ENCODE measurements around the gene AADAC. TPM values are rescaled to one million over a fixed set of nuclear protein-coding genes. Genes with fewer than 3 reads are reported as not detected.

AADAC gene
- polyA plus RNA-seq, 1 donor (not counting 4 experiments of a cell fraction or from before 2014, with no cell fraction given), result 0.28 TPM

- FAIRE-seq (no peak), DNase-seq (ENCODE audit: low read depth, low spot score) (no peak)
- Histone ChIP-seq H2AFZ (ENCODE audit: control insufficient read depth, low read length) (no peak overlapping the region), H3K27me3 (ENCODE audit: control insufficient read depth, extremely low read depth, insufficient read depth, low read length) (no peaks in the 10 kb centered on the region), H3K4me2 (ENCODE audit: control insufficient read depth, extremely low read depth, insufficient read depth, low read depth, low read length) (no peak overlapping the region), H3K9me3 (ENCODE audit: control insufficient read depth, low read depth, low read length) (no peaks in the 10 kb centered on the region), H3K4me3 (ENCODE audit: control insufficient read depth in 2 of 3, extremely low read depth in 1 of 3, insufficient read depth in 2 of 3, low read depth in 1 of 3, low read length in 3 of 3) (no peak overlapping the region), H3K9ac (ENCODE audit: control insufficient read depth, extremely low read depth, insufficient read depth, low read length) (no peak overlapping the region), H4K20me1 (ENCODE audit: control insufficient read depth, extremely low read depth, insufficient read depth, low read length) (no peaks in the 10 kb centered on the region), H3K27ac (ENCODE audit: control insufficient read depth, insufficient read depth, low read length) (no peak overlapping the region), H3K79me2 (ENCODE audit: control insufficient read depth, insufficient read depth, low read length) (no peaks in the 10 kb centered on the region), H3K9me1 (ENCODE audit: control insufficient read depth, extremely low read depth, insufficient read depth, low read length) (no peaks in the 10 kb centered on the region), H3K4me1 (ENCODE audit: control insufficient read depth, extremely low read depth, insufficient read depth, low read length) (no peaks in the 10 kb centered on the region), H3K36me3 (ENCODE audit: control insufficient read depth in 2 of 2, extremely low read depth in 1 of 2, insufficient read depth in 2 of 2, low read length in 2 of 2) (no peaks in the 10 kb centered on the region)
- no peak for TF ChIP-seq EZH2 (IDR thresholded peaks at IDR 0.05; ENCODE audit: low read length)
- TF ChIP-seq CTCF (optimal IDR thresholded peaks at IDR 0.05 in 1 of 3, IDR thresholded peaks at IDR 0.05 in 1 of 3, conservative IDR thresholded peaks at IDR 0.05 in 1 of 3; ENCODE audit: extremely low read depth in 1 of 3, insufficient read depth in 2 of 3, low read length in 3 of 3), result no peak
- dilution Hi-C loops (cut with MboI; ENCODE audit: extremely low pct_ligation_motif_present, low sequenced_read_pairs), result no loop called here
Measured at GRCh38 chr3:151856641-151857040, 42.7 kb downstream of the AADAC start.

DNA sequence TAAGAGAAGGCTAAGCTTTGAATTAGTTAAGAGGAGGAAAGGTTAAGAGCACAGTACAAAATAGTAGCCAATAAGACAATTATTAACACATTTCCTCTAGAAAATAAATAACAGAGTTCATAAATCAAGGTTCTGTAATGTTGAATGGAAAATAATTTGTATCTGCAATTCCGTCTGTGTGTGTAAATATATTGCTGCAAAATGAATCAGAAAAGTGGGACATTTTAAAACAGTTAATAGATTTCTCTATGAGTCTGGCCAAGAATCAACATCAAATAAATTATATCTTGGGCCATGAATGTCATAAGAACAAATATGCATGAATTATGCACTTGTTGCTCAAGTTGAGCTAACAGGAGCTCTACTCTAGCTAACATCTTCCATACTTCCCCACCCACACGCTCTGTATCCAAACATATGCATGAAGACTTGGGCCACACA lies 45.3 kb downstream of the AADAC start:
- H2AFZ ChIP-seq (ENCODE audit: control insufficient read depth, low read length), result no peak overlapping the region
- H3K9ac ChIP-seq (ENCODE audit: control insufficient read depth, extremely low read depth, insufficient read depth, low read length), result no peak overlapping the region
- no peak overlapping the region for H3K4me2 ChIP-seq (ENCODE audit: control insufficient read depth, extremely low read depth, insufficient read depth, low read depth, low read length)
- no peak for DNase-seq (ENCODE audit: low read depth, low spot score)
- TF ChIP-seq CTCF (optimal IDR thresholded peaks at IDR 0.05 in 1 of 3, IDR thresholded peaks at IDR 0.05 in 1 of 3, conservative IDR thresholded peaks at IDR 0.05 in 1 of 3; ENCODE audit: extremely low read depth in 1 of 3, insufficient read depth in 2 of 3, low read length in 3 of 3) (no peak), EZH2 (IDR thresholded peaks at IDR 0.05; ENCODE audit: low read length) (no peak)
- H3K4me3 ChIP-seq (ENCODE audit: control insufficient read depth in 2 of 3, extremely low read depth in 1 of 3, insufficient read depth in 2 of 3, low read depth in 1 of 3, low read length in 3 of 3), result no peak overlapping the region
- no peaks in the 10 kb centered on the region for H3K79me2 ChIP-seq (ENCODE audit: control insufficient read depth, insufficient read depth, low read length)
- H3K9me1 ChIP-seq (ENCODE audit: control insufficient read depth, extremely low read depth, insufficient read depth, low read length), result no peaks in the 10 kb centered on the region
- no peaks in the 10 kb centered on the region for H3K9me3 ChIP-seq (ENCODE audit: control insufficient read depth, low read depth, low read length)
- dilution Hi-C loops (cut with MboI; ENCODE audit: extremely low pct_ligation_motif_present, low sequenced_read_pairs), result no loop called here
- no peak for FAIRE-seq
- no peak overlapping the region for H3K27ac ChIP-seq (ENCODE audit: control insufficient read depth, insufficient read depth, low read length)
- peaks cover 10% of the 10 kb centered on the region for H3K4me1 ChIP-seq (ENCODE audit: control insufficient read depth, extremely low read depth, insufficient read depth, low read length)
- no peaks in the 10 kb centered on the region for H3K36me3 ChIP-seq (ENCODE audit: control insufficient read depth in 2 of 2, extremely low read depth in 1 of 2, insufficient read depth in 2 of 2, low read length in 2 of 2)
- no peaks in the 10 kb centered on the region for H3K27me3 ChIP-seq (ENCODE audit: control insufficient read depth, extremely low read depth, insufficient read depth, low read length)
- H4K20me1 ChIP-seq (ENCODE audit: control insufficient read depth, extremely low read depth, insufficient read depth, low read length), result no peaks in the 10 kb centered on the region

All from keratinocyte (primary cell).